NB4 (cell line): ENCODE results near the gene CYP8B1.

Experiments
- CTCF ChIP-seq: IDR thresholded peaks from one replicate; pipeline ENCODE4 v1.5.1; 2012; ENCODE audit warnings: low read depth, low read length
- MAX ChIP-seq: IDR thresholded peaks from 2 replicates; pipeline ENCODE4 v1.6.1; 2011; ENCODE audit warnings: low read depth, low read length
- MYC ChIP-seq: IDR thresholded peaks from 2 replicates; pipeline ENCODE4 v1.6.1; 2011; ENCODE audit warnings: low read depth, low read length
- POLR2A ChIP-seq: IDR thresholded peaks from 2 replicates; pipeline ENCODE4 v1.6.1; 2011; ENCODE audit warnings: mild to moderate bottlenecking; ENCODE audit not compliant: insufficient read length; ENCODE audit errors: extremely low read depth

- TF ChIP-seq CTCF (no peak), POLR2A (no peak), MYC (no peak), MAX (no peak)
Measured at GRCh38 chr3:42887084-42887483, 11.4 kb upstream of the CYP8B1 start.
